CD4-positive, CD25-positive, alpha-beta regulatory T cell (primary cell): ENCODE measurements around the gene COL9A3. TPM values are rescaled to one million over a fixed set of nuclear protein-coding genes. Genes with fewer than 3 reads are reported as not detected.
"Not testable (repeated sequence)": the region's sequence is repeated elsewhere in the genome, so short reads cannot be mapped to it uniquely, and the experiment has no call there.

Experiments
- ATAC-seq, 2 donors: fragments of 150-1000 bp; cut with Tn5 transposase; one replicate each; pipeline ENCODE4 v1.10.0; 2021; ENCODE audit warnings: low read depth in 2 of 2, moderate number of reproducible peaks in 2 of 2, moderate library complexity in 1 of 2
- DNase-seq, 3 donors: peaks; one replicate each; pipeline versions ENCODE4 v3.0.0 to v3.0.0-alpha.2; 2012 to 2022; ENCODE audit warnings: mixed read lengths in 1 of 3
- H3K27ac ChIP-seq: one replicate; pipeline ENCODE4 v1.7.0; 2013; ENCODE audit warnings: mild to moderate bottlenecking, low read length; ENCODE audit not compliant: insufficient read depth, poor library complexity, severe bottlenecking
- H3K27me3 ChIP-seq: one replicate; pipeline ENCODE4 v1.7.0; 2013; ENCODE audit warnings: low read length; ENCODE audit not compliant: control insufficient read depth, insufficient read depth
- H3K36me3 ChIP-seq: one replicate; pipeline ENCODE4 v1.7.0; 2013; ENCODE audit warnings: mild to moderate bottlenecking, low read length, moderate library complexity; ENCODE audit not compliant: control insufficient read depth, insufficient read depth
- H3K4me1 ChIP-seq: 2 replicates; pipeline ENCODE4 v1.7.0; 2013; ENCODE audit warnings: mild to moderate bottlenecking, low read length; ENCODE audit not compliant: insufficient read depth, control insufficient read depth, poor library complexity, severe bottlenecking
- H3K4me3 ChIP-seq: one replicate; pipeline ENCODE4 v1.7.0; 2013; ENCODE audit warnings: low read depth, mild to moderate bottlenecking, low read length, moderate library complexity
- H3K9me3 ChIP-seq, 2 experiments: 1 replicate in 1 of 2; 2 replicates in 1 of 2; pipeline ENCODE4 v1.7.0; 2013; ENCODE audit warnings: low read length in 2 of 2, mild to moderate bottlenecking in 1 of 2, moderate library complexity in 1 of 2; ENCODE audit not compliant: control insufficient read depth in 2 of 2
- H3K27ac Mint-ChIP-seq, 3 donors: one replicate each; pipeline ENCODE4 v1.8.0; 2020 to 2022; ENCODE audit warnings: mild to moderate bottlenecking in 3 of 3, mixed read lengths in 3 of 3, moderate library complexity in 2 of 3
- H3K27me3 Mint-ChIP-seq: one replicate; pipeline ENCODE4 v1.8.0; 2022; ENCODE audit warnings: mild to moderate bottlenecking, mixed read lengths
- H3K36me3 Mint-ChIP-seq: one replicate; pipeline ENCODE4 v1.8.0; 2020; ENCODE audit warnings: mixed read lengths
- H3K4me1 Mint-ChIP-seq, 4 donors: one replicate each; pipeline ENCODE4 v1.8.0; 2020 to 2022; ENCODE audit warnings: mixed read lengths in 4 of 4, mild to moderate bottlenecking in 1 of 4
- H3K4me3 Mint-ChIP-seq, 4 donors: one replicate each; pipeline ENCODE4 v1.8.0; 2020 to 2022; ENCODE audit warnings: mild to moderate bottlenecking in 4 of 4, mixed read lengths in 4 of 4, moderate library complexity in 3 of 4
- H3K9me3 Mint-ChIP-seq, 7 donors: one replicate each; pipeline ENCODE4 v1.8.0; 2020 to 2022; ENCODE audit warnings: mixed read lengths in 7 of 7, mild to moderate bottlenecking in 3 of 7, moderate library complexity in 2 of 7
- polyA plus RNA-seq, 4 donors: library from polyadenylated mRNA; unstranded; fragments of 300-500 nt; fragmentation: Illumina TruSeq; gene quantifications; one replicate each; pipeline ENCODE4 v1.2.3, GENCODE V29; 2021
- total RNA-seq: library from RNA; stranded (reverse); gene quantifications from one replicate; pipeline ENCODE4 v1.2.3, GENCODE V29; 2022

COL9A3 gene
- total and polyA plus RNA-seq, 5 donors from 2014 or later: not detected

GRCh38 chr20:62852196-62852595 is 35.3 kb downstream of the COL9A3 start:
- H3K27ac ChIP-seq: no peak overlapping the region
- ATAC-seq (no peak), DNase-seq (no peak)
- no peak overlapping the region for H3K27ac Mint-ChIP-seq
- H3K4me1 ChIP-seq: no peaks in the 10 kb centered on the region
- H3K36me3 ChIP-seq: peaks cover 13% of the 10 kb centered on the region
- H3K9me3 Mint-ChIP-seq: peaks cover 0 to 4% (median 0%) of the 10 kb centered on the region in 7 donors
- no peaks in the 10 kb centered on the region for H3K27me3 ChIP-seq
- H3K4me3 Mint-ChIP-seq: no peak overlapping the region
- no peak overlapping the region for H3K4me3 ChIP-seq
- peaks cover 29% of the 10 kb centered on the region for H3K36me3 Mint-ChIP-seq
- H3K4me1 Mint-ChIP-seq: peaks cover 0 to 9% (median 4%) of the 10 kb centered on the region in 4 donors
- no peaks in the 10 kb centered on the region for H3K27me3 Mint-ChIP-seq
- H3K9me3 ChIP-seq: no peaks in the 10 kb centered on the region

DNA sequence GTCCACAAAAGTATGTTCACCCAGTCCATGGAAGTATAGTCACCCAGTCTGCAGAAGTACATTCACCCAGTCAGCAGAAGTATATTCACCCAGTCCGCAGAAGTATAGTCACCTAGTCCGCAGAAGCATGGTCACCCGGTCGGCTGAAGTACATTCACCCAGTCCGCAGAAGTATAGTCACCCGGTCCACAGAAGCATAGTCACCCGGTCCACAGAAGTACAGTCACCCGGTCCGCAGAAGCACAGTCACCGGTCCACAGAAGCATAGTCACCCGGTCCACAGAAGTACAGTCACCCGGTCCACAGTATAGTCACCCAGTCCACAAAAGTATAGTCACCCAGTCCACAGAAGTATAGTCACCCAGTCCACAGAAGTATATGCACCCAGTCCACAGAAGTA is 36.0 kb downstream of the COL9A3 start:
- H3K4me1 ChIP-seq: no peaks in the 10 kb centered on the region
- peaks cover 0 to 4% (median 0%) of the 10 kb centered on the region in 7 donors for H3K9me3 Mint-ChIP-seq
- ATAC-seq (no peak), DNase-seq (no peak)
- H3K4me3 Mint-ChIP-seq: no peak overlapping the region
- no peaks in the 10 kb centered on the region for H3K27me3 ChIP-seq
- H3K9me3 ChIP-seq: no peaks in the 10 kb centered on the region
- no peaks in the 10 kb centered on the region for H3K27me3 Mint-ChIP-seq
- H3K36me3 ChIP-seq: peaks cover 14% of the 10 kb centered on the region
- no peak overlapping the region for H3K4me3 ChIP-seq
- H3K36me3 Mint-ChIP-seq: peaks cover 32% of the 10 kb centered on the region
- no peak overlapping the region for H3K27ac Mint-ChIP-seq
- H3K27ac ChIP-seq: no peak overlapping the region
- H3K4me1 Mint-ChIP-seq: peaks cover 0 to 9% (median 6%) of the 10 kb centered on the region in 4 donors

DNA sequence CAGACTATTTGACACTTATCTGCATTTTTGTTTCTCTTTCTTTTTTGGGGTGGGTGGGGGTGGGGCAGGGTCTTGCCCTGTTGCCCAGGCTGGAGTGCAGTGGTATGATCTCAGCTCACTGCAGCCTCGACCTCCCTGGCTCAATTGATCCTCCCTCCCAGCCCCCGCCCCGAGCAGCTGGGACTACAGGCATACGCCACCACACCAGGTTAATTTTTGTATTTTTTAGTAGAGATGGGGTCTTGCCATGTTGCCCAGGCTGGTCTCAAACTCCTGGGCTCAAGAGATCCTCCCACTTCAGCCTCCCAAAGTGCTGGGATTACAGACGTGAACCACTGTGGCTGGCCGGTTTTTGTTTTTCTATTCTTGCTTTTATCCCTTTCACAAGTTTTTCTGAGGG is 36.5 kb downstream of the COL9A3 start:
- peaks cover 16% of the 10 kb centered on the region for H3K36me3 ChIP-seq
- not testable (repeated sequence) for H3K27me3 ChIP-seq, H3K27me3 Mint-ChIP-seq

GRCh38 chr20:62854121-62854520 is 37.3 kb downstream of the COL9A3 start:
- no peak for DNase-seq
- Mint-ChIP-seq H3K36me3 (peaks cover 30% of the 10 kb centered on the region), H3K9me3 (peaks cover 0 to 4% (median 0%) of the 10 kb centered on the region in 7 donors), H3K4me3 (no peak overlapping the region), H3K27me3 (no peaks in the 10 kb centered on the region), H3K4me1 (peaks cover 0 to 9% (median 7%) of the 10 kb centered on the region in 4 donors), H3K27ac (no peak overlapping the region)
- Histone ChIP-seq H3K27me3 (no peaks in the 10 kb centered on the region), H3K4me3 (no peak overlapping the region), H3K4me1 (peaks cover under 1% of the 10 kb centered on the region), H3K27ac (no peak overlapping the region), H3K36me3 (peaks cover 16% of the 10 kb centered on the region), H3K9me3 (no peaks in the 10 kb centered on the region)
- no peak for ATAC-seq

More for the DNA sequence above, 36.5 kb downstream of the COL9A3 start:
- H3K27ac Mint-ChIP-seq, H3K4me3 Mint-ChIP-seq, DNase-seq, H3K4me3 ChIP-seq, H3K4me1 ChIP-seq, ATAC-seq, H3K9me3 Mint-ChIP-seq, H3K27ac ChIP-seq, H3K9me3 ChIP-seq, H3K4me1 Mint-ChIP-seq: not testable (repeated sequence)
- peaks cover 30% of the 10 kb centered on the region for H3K36me3 Mint-ChIP-seq

GRCh38 chr20:62855120-62855519 is 38.3 kb downstream of the COL9A3 start:
- Histone ChIP-seq H3K4me1 (peaks cover 10% of the 10 kb centered on the region), H3K4me3 (no peak overlapping the region), H3K36me3 (peaks cover 16% of the 10 kb centered on the region), H3K27ac (no peak overlapping the region), H3K27me3 (no peaks in the 10 kb centered on the region), H3K9me3 (no peaks in the 10 kb centered on the region)
- no peak for DNase-seq
- peaks cover 0 to 4% (median 0%) of the 10 kb centered on the region in 7 donors for H3K9me3 Mint-ChIP-seq
- no peaks in the 10 kb centered on the region for H3K27me3 Mint-ChIP-seq
- no peak overlapping the region for H3K27ac Mint-ChIP-seq
- H3K4me1 Mint-ChIP-seq: peaks cover 3 to 14% (median 11%) of the 10 kb centered on the region in 4 donors
- ATAC-seq: no peak
- H3K36me3 Mint-ChIP-seq: peaks cover 28% of the 10 kb centered on the region
- no peak overlapping the region for H3K4me3 Mint-ChIP-seq

GRCh38 chr20:62856931-62857619 is 40.2 kb downstream of the COL9A3 start:
- no peak overlapping the region for H3K4me3 Mint-ChIP-seq
- DNase-seq (no peak), ATAC-seq (no peak)
- peaks cover 6 to 18% (median 8%) of the 10 kb centered on the region in 4 donors for H3K4me1 Mint-ChIP-seq
- Histone ChIP-seq H3K27ac (no peak overlapping the region), H3K36me3 (peaks cover 16% of the 10 kb centered on the region), H3K4me3 (no peak overlapping the region), H3K4me1 (peaks cover 17% of the 10 kb centered on the region), H3K9me3 (no peaks in the 10 kb centered on the region), H3K27me3 (peaks cover 2% of the 10 kb centered on the region)
- H3K36me3 Mint-ChIP-seq: peaks cover 25% of the 10 kb centered on the region
- peak overlapping the region in 1 of 3 donors; percentile 36 for H3K27ac Mint-ChIP-seq
- peaks cover 0 to 3% (median 0%) of the 10 kb centered on the region in 7 donors for H3K9me3 Mint-ChIP-seq
- H3K27me3 Mint-ChIP-seq: no peaks in the 10 kb centered on the region

DNA sequence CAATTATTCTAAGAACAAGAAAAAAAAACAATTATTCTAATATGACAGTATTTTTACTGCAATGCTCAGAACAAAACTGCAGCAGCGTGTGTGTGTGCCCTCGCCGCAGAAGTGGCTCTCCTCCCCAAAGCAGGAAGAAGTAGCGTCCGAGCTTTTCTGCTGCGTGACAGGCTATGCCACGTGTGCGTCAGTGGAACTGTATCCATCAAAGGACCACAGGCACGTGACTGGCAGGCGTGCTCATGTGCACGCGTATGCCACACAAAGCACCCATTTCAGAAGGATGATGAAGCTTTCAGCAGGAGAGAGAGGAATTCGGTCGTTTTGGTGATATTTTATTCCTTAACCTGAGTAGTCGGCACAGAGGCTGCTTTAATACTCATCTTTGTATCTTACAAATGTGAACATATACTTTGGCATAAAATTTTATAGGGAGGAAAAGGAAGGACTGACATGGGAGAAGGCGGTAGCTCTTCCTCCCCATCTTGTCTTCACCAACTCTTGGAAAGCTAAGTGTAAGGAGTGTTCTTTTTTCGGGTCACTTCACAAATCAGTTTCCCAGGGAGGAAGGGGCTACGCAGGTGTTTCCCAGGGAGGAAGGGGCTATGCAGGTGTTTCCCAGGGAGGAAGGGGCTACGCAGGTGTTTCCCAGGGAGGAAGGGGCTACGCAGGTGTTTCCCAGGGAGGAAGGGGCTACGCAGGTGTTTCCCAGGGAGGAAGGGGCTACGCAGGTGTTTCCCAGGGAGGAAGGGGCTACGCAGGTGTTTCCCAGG is 41.4 kb downstream of the COL9A3 start:
- Histone ChIP-seq H3K27me3 (peaks cover 2% of the 10 kb centered on the region), H3K36me3 (peaks cover 12% of the 10 kb centered on the region), H3K27ac (no peak overlapping the region), H3K4me3 (no peak overlapping the region), H3K4me1 (peaks cover 17% of the 10 kb centered on the region), H3K9me3 (no peaks in the 10 kb centered on the region)
- Mint-ChIP-seq H3K4me1 (peaks cover 6 to 22% (median 9%) of the 10 kb centered on the region in 4 donors), H3K27me3 (peaks cover 6% of the 10 kb centered on the region), H3K9me3 (peaks cover 0 to 4% (median 0%) of the 10 kb centered on the region in 7 donors), H3K36me3 (peaks cover 16% of the 10 kb centered on the region), H3K27ac (no peak overlapping the region), H3K4me3 (peak overlapping the region in 2 of 4 donors; percentile 13 to 80)
- DNase-seq (no peak), ATAC-seq (no peak)
